ENCODE data around the gene CLCN1. TPM values are rescaled to one million over a fixed set of nuclear protein-coding genes. Genes with fewer than 3 reads are reported as not detected.
A peak's percentile ranks its signal among the peaks of the same experiment; 100 is the strongest.

CLCN1 gene
- total and polyA plus RNA-seq, 2 of the 8 experiments (the other 6 are each of a cell fraction or from before 2014, with no cell fraction given) = 0.36 to 0.41 TPM

GRCh38 chr7:143389316-143390103 is 73.6 kb downstream of the CLCN1 start:
- H3K4me3 ChIP-seq (ENCODE audit: extremely low read depth in 1 of 4, insufficient read depth in 2 of 4, low read depth in 3 of 4, low read length in 4 of 4) = no peak overlapping the region
- no peak overlapping the region for H2AK5ac ChIP-seq (ENCODE audit: low read depth, low read length)
- H2BK20ac ChIP-seq (ENCODE audit: low read length) = no peak overlapping the region
- POLR2A ChIA-PET (ENCODE audit: partially characterized antibody) = interaction anchor here (1.1 to 25.2 kb wide), 13 partner anchors 12 to 90 kb away, joined by 3 to 518 read pairs (median 9); partner anchors contain the start of genes EPHA1, FAM131B and ZYX
- CTCF ChIA-PET (ENCODE audit: partially characterized antibody) = interaction anchor here (0.6 to 23.5 kb wide), 15 partner anchors 8 to 147 kb away, joined by 3 to 359 read pairs (median 9); partner anchors contain the start of genes EPHA1 and ZYX
- no peak for DNase-seq (ENCODE audit: low read depth in 1 of 2, low spot score in 2 of 2)
- H4K8ac ChIP-seq (ENCODE audit: extremely low read depth, insufficient read depth, low read length) = peak overlapping the region; percentile 65; the same call in 1 of the 2 replicates
- peaks cover 4% of the 10 kb centered on the region; the same call in 1 of the 2 replicates for H3K23me2 ChIP-seq (ENCODE audit: low read depth, low read length)
- no peak overlapping the region for H3K9ac ChIP-seq (replicated peaks in 1 of 4; ENCODE audit: extremely low read depth in 1 of 4, low read depth in 3 of 4, low read length in 3 of 4)
- no peak overlapping the region for H3K23ac ChIP-seq (ENCODE audit: insufficient read length)
- H4K5ac ChIP-seq (ENCODE audit: insufficient read length, low read depth, low read length) = no peak overlapping the region
- H3K4ac ChIP-seq (replicated peaks; ENCODE audit: insufficient read length, low read depth, low read length) = no peak overlapping the region
- H4K20me1 ChIP-seq (replicated peaks in 1 of 2; ENCODE audit: control insufficient read depth in 1 of 2, insufficient read depth in 2 of 2, low read length in 2 of 2) = peaks cover 45 to 57% of the 10 kb centered on the region in 2 experiments
- H3K27ac ChIP-seq (ENCODE audit: low read depth, low read length) = no peak overlapping the region
- H3K79me1 ChIP-seq (ENCODE audit: low read depth, low read length) = peaks cover 17% of the 10 kb centered on the region
- H3K4me2 ChIP-seq (ENCODE audit: insufficient read depth in 1 of 2, low read depth in 2 of 2, low read length in 2 of 2) = no peak overlapping the region
- H3K9me3 ChIP-seq (ENCODE audit: insufficient read depth in 2 of 2, low read depth in 1 of 2, low read length in 1 of 2) = no peaks in the 10 kb centered on the region
- whole genome bisulfite sequencing, 2 experiments (ENCODE audit: extremely low coverage in 1 of 2, insufficient coverage in 1 of 2, insufficient read length in 1 of 2, insufficient replicate concordance in 2 of 2, low coverage in 1 of 2, low lambda C conversion rate in 2 of 2, missing lambda C conversion rate in 1 of 2) = 92% methylated on average over 12 of the region's 15 CpGs; no CpG with 5 or more reads in 1 of the 2 experiments
- no peaks in the 10 kb centered on the region for H3K27me3 ChIP-seq (replicated peaks in 1 of 4; ENCODE audit: control insufficient read depth in 3 of 4, extremely low read depth in 1 of 4, insufficient read depth in 3 of 4, low read length in 3 of 4)
- peaks cover 0 to 5% (median 0%) of the 10 kb centered on the region in 4 experiments; a peak in 3 of 7 replicates for H3K4me1 ChIP-seq (replicated peaks in 1 of 4; ENCODE audit: control insufficient read depth in 3 of 4, insufficient read depth in 4 of 4, low read length in 3 of 4)
- peak overlapping the region; percentile 52; the same call in 1 of the 2 replicates for H2BK5ac ChIP-seq (ENCODE audit: low read depth, low read length)
- peaks cover 0 to 16% of the 10 kb centered on the region in 2 experiments; a peak in 2 of 4 replicates for H3K79me2 ChIP-seq (ENCODE audit: control insufficient read depth in 1 of 2, insufficient read depth in 2 of 2, low read length in 2 of 2)
- H2BK12ac ChIP-seq (ENCODE audit: low read depth, low read length) = 0 out of 2 replicates have a peak overlapping the region, but pooled peaks have one; percentile 27
- peaks cover 23 to 76% (median 59%) of the 10 kb centered on the region in 4 experiments for H3K36me3 ChIP-seq (ENCODE audit: control insufficient read depth in 2 of 4, insufficient read depth in 4 of 4, low read length in 3 of 4)
- H2BK120ac ChIP-seq (replicated peaks; ENCODE audit: low read depth, low read length) = no peak overlapping the region
- no peak for FAIRE-seq
- no peak overlapping the region for H2BK15ac ChIP-seq (ENCODE audit: low read length)
- no peak overlapping the region for H3K18ac ChIP-seq (ENCODE audit: extremely low read depth, low read length)
- H2AFZ ChIP-seq (ENCODE audit: low read length) = no peak overlapping the region
- H3K56ac ChIP-seq (replicated peaks; ENCODE audit: insufficient read length, low read depth, low read length) = no peak overlapping the region
- H4K91ac ChIP-seq (replicated peaks; ENCODE audit: insufficient read length, low read length) = no peak overlapping the region
- no peak overlapping the region for H3K14ac ChIP-seq (ENCODE audit: insufficient read length)
- TF ChIP-seq RFX5 (IDR thresholded peaks at IDR 0.05; ENCODE audit: borderline replicate concordance, low read depth, low read length) = no peak
- TF ChIP-seq, protein P1, sequence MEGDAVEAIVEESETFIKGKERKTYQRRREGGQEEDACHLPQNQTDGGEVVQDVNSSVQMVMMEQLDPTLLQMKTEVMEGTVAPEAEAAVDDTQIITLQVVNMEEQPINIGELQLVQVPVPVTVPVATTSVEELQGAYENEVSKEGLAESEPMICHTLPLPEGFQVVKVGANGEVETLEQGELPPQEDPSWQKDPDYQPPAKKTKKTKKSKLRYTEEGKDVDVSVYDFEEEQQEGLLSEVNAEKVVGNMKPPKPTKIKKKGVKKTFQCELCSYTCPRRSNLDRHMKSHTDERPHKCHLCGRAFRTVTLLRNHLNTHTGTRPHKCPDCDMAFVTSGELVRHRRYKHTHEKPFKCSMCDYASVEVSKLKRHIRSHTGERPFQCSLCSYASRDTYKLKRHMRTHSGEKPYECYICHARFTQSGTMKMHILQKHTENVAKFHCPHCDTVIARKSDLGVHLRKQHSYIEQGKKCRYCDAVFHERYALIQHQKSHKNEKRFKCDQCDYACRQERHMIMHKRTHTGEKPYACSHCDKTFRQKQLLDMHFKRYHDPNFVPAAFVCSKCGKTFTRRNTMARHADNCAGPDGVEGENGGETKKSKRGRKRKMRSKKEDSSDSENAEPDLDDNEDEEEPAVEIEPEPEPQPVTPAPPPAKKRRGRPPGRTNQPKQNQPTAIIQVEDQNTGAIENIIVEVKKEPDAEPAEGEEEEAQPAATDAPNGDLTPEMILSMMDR (IDR thresholded peaks at IDR 0.05; ENCODE audit: control extremely low read depth in 1 of 3, insufficient read depth in 1 of 3, low read depth in 1 of 3, low read length in 3 of 3) = peak in 2 of 3 experiments; percentile 20; a peak in 2 of 4 replicates
- peak; percentile 11 to 32; a peak in 3 of 4 replicates for TF ChIP-seq RAD21 (IDR thresholded peaks at IDR 0.05 in 1 of 2, conservative IDR thresholded peaks at IDR 0.05 in 1 of 2; ENCODE audit: low read depth in 2 of 2, low read length in 2 of 2)
- no peak for TF ChIP-seq YY1 (IDR thresholded peaks at IDR 0.05; ENCODE audit: low read depth, low read length)
- TF ChIP-seq EZH2 (IDR thresholded peaks at IDR 0.05; ENCODE audit: low read depth, low read length, severe bottlenecking) = no peak
- TF ChIP-seq SP4 (IDR thresholded peaks at IDR 0.05; ENCODE audit: low read length) = no peak
- no peak for TF ChIP-seq SIX5 (IDR thresholded peaks at IDR 0.05; ENCODE audit: low read depth, low read length)
- no peak for TF ChIP-seq RBBP5 (IDR thresholded peaks at IDR 0.05; ENCODE audit: borderline replicate concordance, low read depth, low read length)
